HG03354 (cell line): ENCODE data around the gene P2RX3.
"Not testable (repeated sequence)": the region's sequence is repeated elsewhere in the genome, so short reads cannot be mapped to it uniquely, and the experiment has no call there.

ENCODE experiments used
- ATAC-seq: cut with Tn5 transposase; IDR thresholded peaks from one replicate; pipeline ENCODE4 v1.9.1; 2021; ENCODE audit warnings: mild to moderate bottlenecking; ENCODE audit not compliant: unreplicated experiment, poor library complexity, severe bottlenecking

The P2RX3 gene

GRCh38 chr11:57338142-57338541 lies at the start of gene P2RX3:
P2RX3 (plus strand) TSS chr11:57338352; CDS start chr11:57338551, 199 bp downstream.
- ATAC-seq: no peak

- no peak for ATAC-seq
Observed at GRCh38 chr11:57288771-57289579, 49.2 kb upstream of the P2RX3 start.

- no peak for ATAC-seq
Observed at GRCh38 chr11:57290288-57290687, 47.9 kb upstream of the P2RX3 start.

GRCh38 chr11:57294225-57295131 lies 43.7 kb upstream of the P2RX3 start:
- ATAC-seq: no peak

- ATAC-seq: not testable (repeated sequence)
Observed at GRCh38 chr11:57296205-57296604, 41.9 kb upstream of the P2RX3 start.

GRCh38 chr11:57297221-57297620 lies 40.9 kb upstream of the P2RX3 start:
- ATAC-seq: no peak

- no peak for ATAC-seq
Observed at GRCh38 chr11:57299150-57299737, 38.9 kb upstream of the P2RX3 start.

- no peak for ATAC-seq
Observed at GRCh38 chr11:57300785-57301184, 37.4 kb upstream of the P2RX3 start.

- no peak for ATAC-seq
Observed at GRCh38 chr11:57301711-57302423, 36.3 kb upstream of the P2RX3 start.

GRCh38 chr11:57302489-57302888 lies 35.7 kb upstream of the P2RX3 start:
- ATAC-seq: no peak

GRCh38 chr11:57303280-57303989 lies 34.7 kb upstream of the P2RX3 start:
- ATAC-seq: no peak

- ATAC-seq: no peak
Observed at GRCh38 chr11:57303990-57304579, 34.1 kb upstream of the P2RX3 start.

- ATAC-seq: no peak
Observed at GRCh38 chr11:57305523-57305922, 32.6 kb upstream of the P2RX3 start.

GRCh38 chr11:57306161-57306876 lies 31.8 kb upstream of the P2RX3 start:
- no peak for ATAC-seq

GRCh38 chr11:57306940-57307565 lies 31.1 kb upstream of the P2RX3 start:
- no peak for ATAC-seq

GRCh38 chr11:57307666-57308270 lies 30.4 kb upstream of the P2RX3 start:
- no peak for ATAC-seq

- no peak for ATAC-seq
Observed at GRCh38 chr11:57308426-57309060, 29.6 kb upstream of the P2RX3 start.
